Measurements from ENCODE around the gene ATP1B4. TPM values are rescaled to one million over a fixed set of nuclear protein-coding genes. Genes with fewer than 3 reads are reported as not detected.

The ATP1B4 gene
- total and polyA plus RNA-seq, 2 donors (not counting 1 experiment from before 2014, with no cell fraction given) = not detected

DNA sequence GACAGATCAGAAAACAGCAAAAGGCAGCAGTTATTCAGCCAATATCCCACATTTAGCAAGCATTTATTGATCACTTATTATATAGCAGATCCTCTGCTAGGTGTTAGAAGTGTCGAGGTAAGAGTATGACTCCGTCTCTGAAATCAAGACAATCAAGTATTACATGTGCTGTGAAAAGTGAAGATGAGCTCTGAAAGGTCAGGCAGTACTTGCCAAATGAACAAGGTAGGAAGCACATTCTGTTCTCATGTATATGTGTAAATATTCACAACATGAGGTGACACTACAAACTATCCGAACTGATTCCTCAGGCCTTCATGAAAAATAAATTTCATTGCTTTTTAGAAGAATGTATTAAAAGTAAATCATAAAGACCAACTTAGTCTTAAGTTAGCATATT lies 15.3 kb downstream of the ATP1B4 start:
- no peaks in the 10 kb centered on the region for H3K79me2 ChIP-seq (ENCODE audit: control insufficient read depth, insufficient read depth, low read length)
- no peak for DNase-seq (ENCODE audit: low read depth in 2 of 2)
- no peak overlapping the region for H2AFZ ChIP-seq (ENCODE audit: low read length)
- H3K9ac ChIP-seq (ENCODE audit: insufficient read depth, low read length) = no peak overlapping the region
- H3K27ac ChIP-seq (ENCODE audit: insufficient read depth, low read length) = no peak overlapping the region
- H3K27me3 ChIP-seq (ENCODE audit: control insufficient read depth, insufficient read depth, low read length) = no peaks in the 10 kb centered on the region
- H3K4me3 ChIP-seq (replicated peaks in 1 of 4; ENCODE audit: control extremely low read depth in 1 of 4, insufficient read depth in 1 of 4, low read depth in 3 of 4, low read length in 4 of 4) = no peak overlapping the region
- no peaks in the 10 kb centered on the region for H3K9me3 ChIP-seq (ENCODE audit: control insufficient read depth, insufficient read depth, low read depth, low read length)
- no peaks in the 10 kb centered on the region for H3K4me1 ChIP-seq (ENCODE audit: control insufficient read depth, extremely low read depth, insufficient read depth, low read length)
- no peak overlapping the region for H3K4me2 ChIP-seq (ENCODE audit: extremely low read depth, insufficient read depth, low read length)
- no peaks in the 10 kb centered on the region for H3K36me3 ChIP-seq (ENCODE audit: control insufficient read depth, insufficient read depth, low read length)
- no peak for TF ChIP-seq EZH2 (IDR thresholded peaks at IDR 0.05; ENCODE audit: low read length, missing control alignments)
- TF ChIP-seq, protein P1, sequence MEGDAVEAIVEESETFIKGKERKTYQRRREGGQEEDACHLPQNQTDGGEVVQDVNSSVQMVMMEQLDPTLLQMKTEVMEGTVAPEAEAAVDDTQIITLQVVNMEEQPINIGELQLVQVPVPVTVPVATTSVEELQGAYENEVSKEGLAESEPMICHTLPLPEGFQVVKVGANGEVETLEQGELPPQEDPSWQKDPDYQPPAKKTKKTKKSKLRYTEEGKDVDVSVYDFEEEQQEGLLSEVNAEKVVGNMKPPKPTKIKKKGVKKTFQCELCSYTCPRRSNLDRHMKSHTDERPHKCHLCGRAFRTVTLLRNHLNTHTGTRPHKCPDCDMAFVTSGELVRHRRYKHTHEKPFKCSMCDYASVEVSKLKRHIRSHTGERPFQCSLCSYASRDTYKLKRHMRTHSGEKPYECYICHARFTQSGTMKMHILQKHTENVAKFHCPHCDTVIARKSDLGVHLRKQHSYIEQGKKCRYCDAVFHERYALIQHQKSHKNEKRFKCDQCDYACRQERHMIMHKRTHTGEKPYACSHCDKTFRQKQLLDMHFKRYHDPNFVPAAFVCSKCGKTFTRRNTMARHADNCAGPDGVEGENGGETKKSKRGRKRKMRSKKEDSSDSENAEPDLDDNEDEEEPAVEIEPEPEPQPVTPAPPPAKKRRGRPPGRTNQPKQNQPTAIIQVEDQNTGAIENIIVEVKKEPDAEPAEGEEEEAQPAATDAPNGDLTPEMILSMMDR (conservative IDR thresholded peaks at IDR 0.05 in 1 of 2, IDR thresholded peaks at IDR 0.05 in 1 of 2; ENCODE audit: low read depth in 1 of 2, low read length in 2 of 2) = no peak
- no peaks in the 10 kb centered on the region for H4K20me1 ChIP-seq (ENCODE audit: control insufficient read depth, extremely low read depth, insufficient read depth, low read length)

DNA sequence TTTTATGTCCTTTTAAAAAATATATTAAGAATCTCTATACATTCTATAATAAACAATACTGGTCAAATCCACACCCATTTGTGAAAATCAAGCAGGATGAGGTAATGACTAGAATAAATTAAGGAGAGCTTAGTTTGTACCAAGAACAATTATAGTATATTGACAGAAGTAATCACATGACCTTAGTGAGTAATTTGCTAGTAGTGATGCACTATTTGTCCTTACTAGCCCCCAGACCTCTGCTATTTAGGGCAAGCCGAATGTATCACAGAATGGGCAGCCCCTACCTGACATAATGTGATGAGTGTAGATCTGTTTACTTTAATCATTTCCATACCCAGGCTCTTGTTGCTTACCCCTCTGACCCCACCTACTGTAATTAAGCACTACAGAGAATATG lies 15.8 kb downstream of the ATP1B4 start:
- H4K20me1 ChIP-seq (ENCODE audit: control insufficient read depth, extremely low read depth, insufficient read depth, low read length) = no peaks in the 10 kb centered on the region
- no peaks in the 10 kb centered on the region for H3K36me3 ChIP-seq (ENCODE audit: control insufficient read depth, insufficient read depth, low read length)
- no peaks in the 10 kb centered on the region for H3K79me2 ChIP-seq (ENCODE audit: control insufficient read depth, insufficient read depth, low read length)
- no peak overlapping the region for H3K4me2 ChIP-seq (ENCODE audit: extremely low read depth, insufficient read depth, low read length)
- H2AFZ ChIP-seq (ENCODE audit: low read length) = no peak overlapping the region
- DNase-seq (ENCODE audit: low read depth in 2 of 2) = no peak
- no peak overlapping the region for H3K27ac ChIP-seq (ENCODE audit: insufficient read depth, low read length)
- no peaks in the 10 kb centered on the region for H3K9me3 ChIP-seq (ENCODE audit: control insufficient read depth, insufficient read depth, low read depth, low read length)
- no peak overlapping the region for H3K9ac ChIP-seq (ENCODE audit: insufficient read depth, low read length)
- no peak overlapping the region for H3K4me3 ChIP-seq (replicated peaks in 1 of 4; ENCODE audit: control extremely low read depth in 1 of 4, insufficient read depth in 1 of 4, low read depth in 3 of 4, low read length in 4 of 4)
- H3K27me3 ChIP-seq (ENCODE audit: control insufficient read depth, insufficient read depth, low read length) = no peaks in the 10 kb centered on the region
- H3K4me1 ChIP-seq (ENCODE audit: control insufficient read depth, extremely low read depth, insufficient read depth, low read length) = no peaks in the 10 kb centered on the region
- TF ChIP-seq, protein P1 (conservative IDR thresholded peaks at IDR 0.05 in 1 of 2, IDR thresholded peaks at IDR 0.05 in 1 of 2; ENCODE audit: low read depth in 1 of 2, low read length in 2 of 2) = no peak
- TF ChIP-seq EZH2 (IDR thresholded peaks at IDR 0.05; ENCODE audit: low read length, missing control alignments) = no peak

DNA sequence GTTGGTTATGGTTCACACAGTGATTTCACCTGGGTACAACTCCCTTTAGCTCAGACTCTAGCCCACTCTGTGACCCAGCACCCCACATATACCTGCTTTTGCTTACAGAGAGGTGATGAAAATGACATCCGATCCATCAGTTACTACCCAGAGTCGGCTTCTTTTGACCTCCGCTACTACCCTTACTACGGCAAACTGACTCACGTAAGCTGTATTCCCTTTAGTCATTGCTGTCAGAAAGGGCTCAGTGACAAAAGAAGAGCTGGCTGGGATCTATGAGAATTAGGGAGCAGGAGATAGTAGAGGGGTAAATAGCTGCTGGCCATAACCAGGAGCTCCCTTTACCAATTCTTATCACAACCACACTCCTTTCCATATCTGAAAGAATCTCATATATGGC lies 16.7 kb downstream of the ATP1B4 start:
- DNase-seq (ENCODE audit: low read depth in 2 of 2) = no peak
- H4K20me1 ChIP-seq (ENCODE audit: control insufficient read depth, extremely low read depth, insufficient read depth, low read length) = no peaks in the 10 kb centered on the region
- no peaks in the 10 kb centered on the region for H3K36me3 ChIP-seq (ENCODE audit: control insufficient read depth, insufficient read depth, low read length)
- H3K4me3 ChIP-seq (replicated peaks in 1 of 4; ENCODE audit: control extremely low read depth in 1 of 4, insufficient read depth in 1 of 4, low read depth in 3 of 4, low read length in 4 of 4) = no peak overlapping the region
- no peak overlapping the region for H3K4me2 ChIP-seq (ENCODE audit: extremely low read depth, insufficient read depth, low read length)
- H3K9me3 ChIP-seq (ENCODE audit: control insufficient read depth, insufficient read depth, low read depth, low read length) = no peaks in the 10 kb centered on the region
- TF ChIP-seq, protein P1 (conservative IDR thresholded peaks at IDR 0.05 in 1 of 2, IDR thresholded peaks at IDR 0.05 in 1 of 2; ENCODE audit: low read depth in 1 of 2, low read length in 2 of 2) = no peak
- TF ChIP-seq EZH2 (IDR thresholded peaks at IDR 0.05; ENCODE audit: low read length, missing control alignments) = no peak
- H3K9ac ChIP-seq (ENCODE audit: insufficient read depth, low read length) = no peak overlapping the region
- no peaks in the 10 kb centered on the region for H3K27me3 ChIP-seq (ENCODE audit: control insufficient read depth, insufficient read depth, low read length)
- H3K27ac ChIP-seq (ENCODE audit: insufficient read depth, low read length) = no peak overlapping the region
- H3K4me1 ChIP-seq (ENCODE audit: control insufficient read depth, extremely low read depth, insufficient read depth, low read length) = no peaks in the 10 kb centered on the region
- no peak overlapping the region for H2AFZ ChIP-seq (ENCODE audit: low read length)
- H3K79me2 ChIP-seq (ENCODE audit: control insufficient read depth, insufficient read depth, low read length) = no peaks in the 10 kb centered on the region
